Measurements from ENCODE around the gene DLG1.
A peak's percentile ranks its signal among the peaks of the same experiment; 100 is the strongest.

Gene DLG1

GRCh38 chr3:197008436-197009209, 289.8 kb downstream of the DLG1 start:
- no peak for DNase-seq

- DNase-seq = no peak
Measured at GRCh38 chr3:197007953-197008352, 290.5 kb downstream of the DLG1 start.

- no peak for DNase-seq
Measured at GRCh38 chr3:197007296-197007940, 291.0 kb downstream of the DLG1 start.

DNA sequence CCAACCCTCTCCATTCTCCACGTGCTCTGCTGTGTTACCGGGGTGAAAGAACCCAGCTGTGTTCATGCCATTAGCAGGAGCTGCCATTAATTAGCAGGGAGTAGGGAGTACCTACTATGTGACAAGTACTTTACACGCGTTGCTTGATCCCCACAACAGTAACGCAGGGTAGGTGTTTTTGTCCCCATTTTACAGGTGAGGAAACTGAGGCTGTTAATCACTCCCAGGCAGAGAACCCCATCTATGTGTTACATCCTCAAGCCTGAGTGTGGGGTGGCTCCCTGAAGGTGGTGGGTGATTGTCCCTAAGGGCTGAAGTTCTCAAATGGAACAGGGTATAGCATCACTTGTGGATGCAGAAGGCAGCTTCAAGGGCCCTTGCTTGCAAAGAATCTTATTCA, 291.6 kb downstream of the DLG1 start:
- no peak for DNase-seq

GRCh38 chr3:197006446-197006845, 292.0 kb downstream of the DLG1 start:
- DNase-seq = no peak

GRCh38 chr3:197003461-197004385, 294.7 kb downstream of the DLG1 start:
- no peak for DNase-seq

DNA sequence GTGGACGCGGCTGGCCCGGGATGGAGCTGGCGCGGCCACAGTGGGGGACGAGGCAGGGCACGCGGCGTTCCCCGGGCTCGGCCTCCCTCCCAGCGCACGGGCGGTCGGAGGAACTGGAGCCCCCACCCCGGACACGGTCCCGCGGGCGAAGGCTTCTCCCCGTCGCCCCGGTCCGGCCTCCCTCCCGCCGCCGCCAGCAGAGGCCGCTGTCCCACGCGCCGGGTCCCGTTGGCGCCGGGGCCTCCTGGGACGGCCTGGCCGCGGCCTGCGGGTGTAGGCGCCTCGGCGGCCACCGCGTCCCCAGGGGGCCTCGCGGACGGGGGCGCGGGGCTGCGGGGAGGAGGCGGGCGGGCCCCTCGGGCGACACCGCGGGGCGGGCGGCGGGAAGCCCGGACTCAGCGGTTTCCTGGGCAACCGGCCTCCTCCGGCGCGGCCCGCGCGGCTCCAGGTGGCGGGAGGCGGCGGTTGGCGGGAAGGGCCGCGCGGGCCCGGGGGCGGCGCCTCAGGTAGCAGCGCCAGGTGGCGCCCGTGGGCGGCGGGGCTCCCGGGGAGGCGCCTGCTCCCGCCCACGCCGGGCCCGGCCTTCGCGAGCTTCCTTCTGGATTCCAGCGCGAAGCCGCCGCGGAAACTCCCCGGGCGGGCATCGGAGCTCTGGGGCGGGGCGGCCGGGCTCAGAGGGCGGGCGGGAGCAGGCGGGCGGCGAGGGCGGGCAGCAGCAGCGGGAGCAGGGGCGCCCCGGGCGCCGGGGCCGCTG, 295.5 kb downstream of the DLG1 start:
- peak; percentile 22 to 26 for DNase-seq

DNA sequence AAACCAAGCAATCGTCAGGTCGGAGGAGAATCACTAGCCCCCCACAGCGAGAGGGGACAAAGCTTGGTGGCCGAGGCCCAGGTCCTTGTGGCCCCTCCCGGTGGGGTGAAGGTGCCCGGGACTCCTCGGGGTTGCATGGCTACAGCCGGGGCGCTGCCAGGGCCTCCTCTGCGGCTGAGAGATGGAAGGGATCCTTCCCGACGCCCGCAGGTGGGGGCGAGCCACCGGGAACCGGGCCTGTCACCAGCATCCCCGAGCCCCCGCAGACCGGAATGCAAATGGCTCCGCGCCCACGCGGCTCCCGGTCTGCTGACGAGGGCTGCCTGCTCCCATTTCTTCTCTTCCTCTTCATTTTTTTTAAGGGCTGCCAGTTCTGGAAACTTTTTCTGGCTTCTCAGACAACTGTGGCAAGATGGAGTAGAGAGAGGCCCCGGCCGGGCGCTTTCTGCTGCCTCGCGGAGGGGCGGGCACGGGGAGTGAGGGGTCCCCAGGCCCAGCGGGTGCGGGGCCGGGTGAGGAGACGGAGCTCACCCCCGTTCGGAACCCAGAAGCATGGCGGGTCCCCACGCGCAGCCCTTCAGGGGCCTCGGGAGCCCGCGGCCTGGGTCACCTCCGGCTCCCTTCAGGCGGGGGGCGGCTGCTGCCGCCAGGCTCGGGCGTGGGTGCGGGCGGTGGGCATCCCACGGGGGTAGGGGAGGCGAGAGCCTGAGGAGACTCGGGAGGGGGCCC, 296.3 kb downstream of the DLG1 start:
- DNase-seq = no peak

- DNase-seq = no peak
Measured at GRCh38 chr3:197001106-197001971, 297.1 kb downstream of the DLG1 start.

DNA sequence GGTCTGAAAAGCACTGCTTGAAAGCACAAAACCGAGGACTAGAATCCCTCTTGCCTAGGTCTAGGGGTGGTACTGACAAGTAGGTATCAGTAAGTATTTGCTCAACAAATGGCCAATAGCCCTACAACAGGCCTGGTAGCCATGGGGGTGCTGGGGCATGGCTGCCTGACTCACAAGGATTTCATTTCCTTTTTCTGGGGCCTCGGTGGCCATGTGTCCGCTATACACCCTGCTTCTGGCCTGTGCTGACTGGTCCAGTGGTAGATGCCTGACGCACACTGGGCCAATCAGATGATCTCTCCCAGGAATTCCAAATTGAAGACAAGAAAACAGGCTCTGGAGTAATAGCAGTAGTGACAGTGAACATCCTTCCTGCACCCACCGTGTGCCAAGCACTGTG, 298.2 kb downstream of the DLG1 start:
- no peak for DNase-seq

GRCh38 chr3:196998966-196999760, 299.2 kb downstream of the DLG1 start:
- DNase-seq = no peak

DNA sequence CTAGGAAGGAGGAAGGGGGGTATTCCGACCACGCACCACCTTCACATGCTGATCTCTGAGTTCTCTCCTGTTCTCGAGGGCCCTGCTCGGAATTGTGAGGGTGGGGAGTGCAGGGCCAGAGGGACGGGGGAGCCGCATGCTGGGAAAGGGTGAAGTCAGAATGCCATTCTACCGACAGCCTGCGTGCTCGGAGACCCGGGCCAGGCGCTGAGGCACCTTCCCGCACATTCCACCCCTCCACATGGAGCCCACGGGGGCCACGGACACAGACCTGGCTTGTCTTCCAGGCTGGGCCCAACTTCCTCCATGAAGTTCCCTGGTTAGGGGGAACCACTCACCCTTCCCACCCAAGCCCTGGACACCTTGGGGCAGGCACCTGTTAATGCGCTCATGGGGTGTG, 301.1 kb downstream of the DLG1 start:
- DNase-seq = no peak

GRCh38 chr3:196996454-196997265, 301.8 kb downstream of the DLG1 start:
- no peak for DNase-seq

DNA sequence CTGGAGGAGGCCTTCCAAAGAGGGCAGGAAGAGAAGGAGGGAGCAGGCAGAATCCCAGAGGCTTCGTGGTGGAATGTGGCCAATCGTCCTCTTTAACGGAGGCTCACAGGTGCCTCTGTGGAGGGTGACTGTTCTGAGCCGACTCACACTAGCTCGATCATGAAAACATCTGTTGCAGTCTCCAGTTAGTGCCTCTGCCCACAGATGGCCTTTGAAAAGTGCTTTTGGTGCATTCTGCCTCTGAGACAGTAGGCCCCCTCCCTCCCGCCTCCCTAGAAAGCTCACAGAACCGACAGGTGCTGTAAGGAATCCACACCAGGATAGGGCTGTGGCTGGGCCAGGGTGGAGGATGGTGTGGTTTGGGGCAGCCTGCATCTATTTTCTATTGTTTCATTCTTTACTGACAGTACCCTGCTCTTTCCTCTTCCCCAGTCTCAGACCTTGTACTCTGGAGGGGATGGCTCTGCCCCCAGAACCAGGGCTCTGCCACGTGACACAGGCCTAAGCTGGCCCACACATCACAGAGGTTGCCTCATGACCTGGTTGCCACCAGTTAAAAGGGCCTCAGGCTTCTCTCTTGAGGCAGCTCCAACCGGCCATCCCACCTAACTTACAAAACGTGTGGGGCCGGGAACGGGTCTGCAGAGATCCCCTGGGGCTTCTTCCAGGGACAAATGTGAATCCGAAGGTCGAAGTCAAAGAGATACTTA, 302.6 kb downstream of the DLG1 start:
- no peak for DNase-seq

DNA sequence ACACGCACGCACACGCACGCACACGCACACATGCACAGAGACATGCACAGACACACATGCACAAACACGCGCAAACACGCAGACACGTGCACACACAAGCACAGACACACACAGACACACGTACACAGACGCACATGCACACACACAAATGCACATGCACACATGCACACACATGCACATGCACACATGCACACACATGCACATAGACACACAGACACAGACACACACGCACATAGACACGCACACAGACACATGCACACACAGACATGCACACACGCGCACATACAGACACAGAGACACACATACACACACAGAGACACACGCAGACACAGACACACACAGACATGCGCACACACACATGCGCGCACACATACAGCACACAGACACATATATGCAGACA, 303.4 kb downstream of the DLG1 start:
- DNase-seq = no peak

DNA sequence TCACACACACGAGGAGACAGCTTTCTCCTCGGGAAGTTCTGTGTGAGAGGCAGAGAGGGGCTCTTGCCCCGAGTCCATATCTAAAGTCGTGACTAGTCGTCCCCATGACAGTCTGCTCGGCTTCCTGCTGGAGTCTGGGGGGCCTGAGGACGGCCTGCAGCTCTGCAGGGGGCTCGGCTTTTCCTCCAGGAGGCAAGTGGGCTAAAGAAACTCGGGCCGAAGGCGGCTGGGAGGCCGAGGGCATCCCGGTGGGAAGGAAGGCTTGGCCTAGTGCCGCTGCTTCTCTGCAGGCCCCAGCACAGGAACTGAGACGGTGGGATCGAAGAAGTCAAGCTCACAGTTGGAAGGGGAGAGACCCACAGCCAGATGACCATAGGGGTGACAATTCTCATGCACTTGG, 304.4 kb downstream of the DLG1 start:
- DNase-seq = no peak
